Sigmoid colon (tissue), 7 donors: ENCODE measurements around the gene CDCP1. TPM values are rescaled to one million over a fixed set of nuclear protein-coding genes. Genes with fewer than 3 reads are reported as not detected.
A peak's percentile ranks its signal among the peaks of the same experiment; 100 is the strongest.

Source experiments
- DNase-seq: peaks from one replicate; pipeline ENCODE4 v3.0.0-alpha.2; 2019
- H3K27ac ChIP-seq, 4 donors: fragments of 200-600 bp; sonication (generic); one replicate each; pipeline ENCODE4 v1.5.1; 2016 to 2019; ENCODE audit warnings: mild to moderate bottlenecking in 1 of 4
- H3K27me3 ChIP-seq, 3 donors: fragments of 200-600 bp; sonication (generic); one replicate each; pipeline ENCODE4 v1.5.1; 2019; ENCODE audit warnings: mild to moderate bottlenecking in 1 of 3
- H3K36me3 ChIP-seq, 4 donors: fragments of 200-600 bp; sonication (generic); one replicate each; pipeline ENCODE4 v1.5.1; 2016 to 2019
- H3K4me1 ChIP-seq, 4 donors: fragments of 200-600 bp; sonication (generic); one replicate each; pipeline ENCODE4 v1.5.1; 2017 to 2019
- H3K4me3 ChIP-seq, 4 donors: fragments of 200-600 bp; sonication (generic); one replicate each; pipeline ENCODE4 v1.5.1; 2017 to 2019; ENCODE audit warnings: mild to moderate bottlenecking in 2 of 4, moderate library complexity in 1 of 4
- H3K9me3 ChIP-seq, 4 donors: fragments of 200-600 bp in 3 of 4; sonication (generic) in 3 of 4; one replicate each; pipeline versions ENCODE4 v1.5.1 to v1.6.1; 2013 to 2019
- EP300 ChIP-seq, 4 donors: sonication (generic); formaldehyde crosslinking; IDR thresholded peaks; one replicate each; pipeline ENCODE4 v1.6.1; 2017; ENCODE audit warnings: antibody characterized with exemption in 4 of 4
- POLR2A ChIP-seq, 2 donors: fragments of 450-650 bp; IDR thresholded peaks; one replicate each; pipeline ENCODE4 v1.6.1; 2016; ENCODE audit warnings: antibody characterized with exemption in 2 of 2, mild to moderate bottlenecking in 2 of 2, moderate library complexity in 2 of 2
- POLR2AphosphoS5 ChIP-seq, 4 donors: sonication (generic); formaldehyde crosslinking; IDR thresholded peaks; one replicate each; pipeline ENCODE4 v1.6.1; 2017; ENCODE audit warnings: antibody characterized with exemption in 4 of 4
- WGBS, 2 donors: extraction: QIAGEN DNeasy Blood & Tissue Kit; methylation state at CpG; one replicate each; pipeline ENCODE4 v1.1.7; 2013; 5-methylcytosine and 5-hydroxymethylcytosine counted together
- intact Hi-C: fragments of 100-400 bp; cut with DNase I; formaldehyde crosslinking; loops from one replicate; pipeline ENCODE4 v1.15.1; 2023
- polyA plus RNA-seq, 3 donors: library from polyadenylated mRNA; stranded (reverse); fragments of 200-250 nt; gene quantifications; one replicate each; pipeline ENCODE4 v1.2.3, GENCODE V29; 2013
- total RNA-seq, 4 donors: library from RNA; depleted of rRNA; stranded (reverse); fragments of >200 nt; gene quantifications; one replicate each; pipeline ENCODE4 v1.1.0, GENCODE V29; 2016
- TF ChIP-seq, protein P1 (sequence below), 4 experiments: fragments of 450-650 bp in 3 of 4; fragments of 200-600 bp in 1 of 4; IDR thresholded peaks; one replicate each; pipeline ENCODE4 v1.5.1; 2016 to 2019; ENCODE audit warnings: antibody characterized with exemption in 4 of 4, mild to moderate bottlenecking in 3 of 4, moderate library complexity in 2 of 4
- donor health status: healthy with polysubstance abuse.
- donor health status: Bipolar disorder and iron deficiency.
- donor health status: healthy.

CDCP1 gene
- total and polyA plus RNA-seq, 7 donors: 0.71 to 35.2 (median 1.2) TPM

DNA sequence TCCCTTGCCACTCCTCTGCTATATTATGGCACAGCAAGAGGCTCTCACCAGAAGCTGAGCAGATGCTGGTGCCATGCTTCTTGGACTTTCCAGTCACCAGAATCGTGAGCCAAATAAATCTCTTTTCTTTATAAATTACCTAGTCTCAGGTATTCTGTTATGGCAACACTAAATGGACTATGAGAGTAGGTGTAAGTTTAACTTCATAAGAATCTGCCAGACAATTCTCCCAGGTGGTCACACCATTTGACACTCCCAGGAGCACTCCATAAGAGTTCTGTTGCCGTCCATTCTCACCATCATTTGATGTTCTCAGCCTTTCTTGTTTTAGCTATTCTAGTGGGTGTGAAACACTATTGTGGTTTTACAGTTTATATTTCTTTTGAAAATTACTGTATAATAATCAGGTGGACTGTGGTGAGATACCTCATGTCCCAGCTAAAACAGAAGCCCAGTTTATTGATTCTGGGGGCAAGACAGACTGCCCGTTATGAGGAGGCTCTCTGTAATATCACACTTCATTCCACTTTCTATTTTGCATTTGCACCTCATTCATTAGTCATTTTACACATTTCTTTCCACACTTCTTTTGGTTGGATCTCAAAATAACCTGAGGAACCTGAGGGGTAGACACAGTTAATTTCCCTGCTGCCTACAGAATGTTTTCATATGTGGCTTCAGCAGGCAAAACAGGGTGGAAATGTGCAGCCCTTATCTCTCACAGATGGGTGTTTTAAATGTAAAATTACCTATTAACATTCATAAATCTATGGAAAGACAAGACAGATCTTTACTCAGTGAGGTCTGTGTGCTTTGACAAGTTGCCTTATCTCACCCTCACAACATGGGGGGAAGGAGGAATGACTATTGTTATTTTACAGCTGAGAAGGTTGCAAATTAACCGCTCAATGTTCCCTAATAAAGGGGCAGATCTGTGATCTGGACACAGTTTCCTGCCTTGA lies 42.1 kb downstream of the CDCP1 start:
- DNase-seq: no peak
- no peak overlapping the region for H3K4me3 ChIP-seq
- no peaks in the 10 kb centered on the region for H3K36me3 ChIP-seq
- peaks cover 0 to 7% (median 3%) of the 10 kb centered on the region in 4 donors for H3K4me1 ChIP-seq
- H3K9me3 ChIP-seq: no peaks in the 10 kb centered on the region
- intact Hi-C loops: no loop called here
- TF ChIP-seq EP300 (IDR thresholded peaks at IDR 0.05) (no peak), POLR2A (IDR thresholded peaks at IDR 0.05) (no peak), POLR2AphosphoS5 (IDR thresholded peaks at IDR 0.05) (no peak)
- TF ChIP-seq, protein P1, sequence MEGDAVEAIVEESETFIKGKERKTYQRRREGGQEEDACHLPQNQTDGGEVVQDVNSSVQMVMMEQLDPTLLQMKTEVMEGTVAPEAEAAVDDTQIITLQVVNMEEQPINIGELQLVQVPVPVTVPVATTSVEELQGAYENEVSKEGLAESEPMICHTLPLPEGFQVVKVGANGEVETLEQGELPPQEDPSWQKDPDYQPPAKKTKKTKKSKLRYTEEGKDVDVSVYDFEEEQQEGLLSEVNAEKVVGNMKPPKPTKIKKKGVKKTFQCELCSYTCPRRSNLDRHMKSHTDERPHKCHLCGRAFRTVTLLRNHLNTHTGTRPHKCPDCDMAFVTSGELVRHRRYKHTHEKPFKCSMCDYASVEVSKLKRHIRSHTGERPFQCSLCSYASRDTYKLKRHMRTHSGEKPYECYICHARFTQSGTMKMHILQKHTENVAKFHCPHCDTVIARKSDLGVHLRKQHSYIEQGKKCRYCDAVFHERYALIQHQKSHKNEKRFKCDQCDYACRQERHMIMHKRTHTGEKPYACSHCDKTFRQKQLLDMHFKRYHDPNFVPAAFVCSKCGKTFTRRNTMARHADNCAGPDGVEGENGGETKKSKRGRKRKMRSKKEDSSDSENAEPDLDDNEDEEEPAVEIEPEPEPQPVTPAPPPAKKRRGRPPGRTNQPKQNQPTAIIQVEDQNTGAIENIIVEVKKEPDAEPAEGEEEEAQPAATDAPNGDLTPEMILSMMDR (IDR thresholded peaks at IDR 0.05): no peak
- no peak overlapping the region for H3K27ac ChIP-seq
- 89 to 91% methylated on average over 4 of the region's 4 CpGs for WGBS, 2 donors
- H3K27me3 ChIP-seq: no peaks in the 10 kb centered on the region

DNA sequence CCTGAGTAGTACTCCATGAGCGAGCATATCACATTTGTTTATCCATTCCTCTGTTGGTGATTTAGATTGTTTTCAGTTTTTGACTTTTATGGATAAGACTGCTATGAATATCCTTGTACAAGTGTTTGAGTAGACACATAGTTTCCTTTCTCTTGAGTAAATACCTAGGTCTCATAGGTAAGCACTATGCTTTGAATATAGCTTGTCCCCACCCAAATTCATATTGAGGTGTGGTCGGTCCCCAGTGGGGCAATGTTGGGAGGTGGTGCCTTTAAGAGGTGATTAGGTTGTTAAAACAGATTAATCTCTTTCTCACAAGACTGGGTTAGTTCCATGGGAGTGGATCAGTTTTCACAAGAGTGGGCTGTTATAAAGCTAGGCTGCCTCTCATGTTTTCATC lies 42.8 kb downstream of the CDCP1 start:
- H3K36me3 ChIP-seq: no peaks in the 10 kb centered on the region
- no peak overlapping the region for H3K27ac ChIP-seq
- intact Hi-C loops: no loop called here
- no peak overlapping the region for H3K4me3 ChIP-seq
- peaks cover 0 to 7% (median 3%) of the 10 kb centered on the region in 4 donors for H3K4me1 ChIP-seq
- no peaks in the 10 kb centered on the region for H3K9me3 ChIP-seq
- no peaks in the 10 kb centered on the region for H3K27me3 ChIP-seq
- no peak for TF ChIP-seq POLR2AphosphoS5 (IDR thresholded peaks at IDR 0.05)
- TF ChIP-seq POLR2A (IDR thresholded peaks at IDR 0.05): no peak
- no peak for TF ChIP-seq EP300 (IDR thresholded peaks at IDR 0.05)
- TF ChIP-seq, protein P1 (IDR thresholded peaks at IDR 0.05): no peak
- 50 to 80% methylated on average over 2 of the region's 2 CpGs for WGBS, 2 donors
- no peak for DNase-seq

DNA sequence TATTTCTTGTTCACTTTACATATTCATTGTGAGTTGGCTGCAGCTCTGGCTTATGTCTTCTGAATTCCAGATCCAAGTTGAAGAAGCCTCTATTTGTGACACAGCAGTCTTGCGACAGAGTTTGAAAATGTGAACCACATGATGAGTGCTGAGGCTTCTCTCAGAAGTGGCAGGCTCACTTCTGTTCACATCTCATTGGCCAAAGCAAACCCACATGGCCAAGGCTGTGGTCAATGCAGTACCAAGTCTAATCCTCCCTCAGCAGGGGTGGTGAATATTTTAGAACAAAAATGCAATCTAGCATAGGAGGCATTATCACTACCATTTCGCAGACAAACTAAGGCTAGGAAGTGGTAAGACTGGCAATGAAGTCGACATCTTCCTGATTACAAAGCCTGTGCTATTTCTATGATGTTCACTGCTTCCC lies 45.2 kb downstream of the CDCP1 start:
- intact Hi-C loops: no loop called here
- H3K27ac ChIP-seq: peak overlapping the region in 2 of 4 donors; percentile 0 to 52
- H3K36me3 ChIP-seq: no peaks in the 10 kb centered on the region
- 81 to 87% methylated on average over 3 of the region's 3 CpGs for WGBS, 2 donors
- peaks cover 0 to 7% (median 3%) of the 10 kb centered on the region in 4 donors for H3K4me1 ChIP-seq
- DNase-seq: no peak
- TF ChIP-seq POLR2AphosphoS5 (IDR thresholded peaks at IDR 0.05): peak in 2 of 4 donors; percentile 46 to 66
- TF ChIP-seq EP300 (IDR thresholded peaks at IDR 0.05): no peak
- H3K9me3 ChIP-seq: no peaks in the 10 kb centered on the region
- H3K27me3 ChIP-seq: no peaks in the 10 kb centered on the region
- no peak overlapping the region for H3K4me3 ChIP-seq

DNA sequence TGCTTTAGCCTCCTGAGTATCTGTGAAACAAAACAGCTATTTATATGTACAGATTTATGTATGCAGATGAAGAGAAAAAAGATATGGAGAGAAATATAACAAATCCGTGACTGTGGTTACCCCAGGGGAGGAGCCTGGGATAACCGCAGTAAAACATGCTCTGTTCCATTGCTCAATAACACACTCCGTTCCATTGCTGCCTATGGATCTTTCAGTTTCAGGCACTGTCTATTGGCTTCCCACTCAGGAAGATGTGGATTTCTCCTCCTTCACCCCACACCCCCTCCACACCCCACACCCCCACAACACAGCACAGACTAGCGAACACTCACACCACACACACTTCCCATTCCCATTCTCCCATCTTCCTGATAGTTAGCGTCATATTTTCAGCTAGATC lies 47.9 kb downstream of the CDCP1 start:
- Histone ChIP-seq H3K36me3 (no peaks in the 10 kb centered on the region), H3K4me3 (no peak overlapping the region), H3K27ac (no peak overlapping the region), H3K9me3 (no peaks in the 10 kb centered on the region), H3K27me3 (no peaks in the 10 kb centered on the region), H3K4me1 (peaks cover 0 to 15% (median 10%) of the 10 kb centered on the region in 4 donors)
- no peak for TF ChIP-seq POLR2AphosphoS5 (IDR thresholded peaks at IDR 0.05)
- DNase-seq: no peak
- intact Hi-C loops: no loop called here
- 80 to 89% methylated on average over 5 of the region's 5 CpGs for WGBS, 2 donors

DNA sequence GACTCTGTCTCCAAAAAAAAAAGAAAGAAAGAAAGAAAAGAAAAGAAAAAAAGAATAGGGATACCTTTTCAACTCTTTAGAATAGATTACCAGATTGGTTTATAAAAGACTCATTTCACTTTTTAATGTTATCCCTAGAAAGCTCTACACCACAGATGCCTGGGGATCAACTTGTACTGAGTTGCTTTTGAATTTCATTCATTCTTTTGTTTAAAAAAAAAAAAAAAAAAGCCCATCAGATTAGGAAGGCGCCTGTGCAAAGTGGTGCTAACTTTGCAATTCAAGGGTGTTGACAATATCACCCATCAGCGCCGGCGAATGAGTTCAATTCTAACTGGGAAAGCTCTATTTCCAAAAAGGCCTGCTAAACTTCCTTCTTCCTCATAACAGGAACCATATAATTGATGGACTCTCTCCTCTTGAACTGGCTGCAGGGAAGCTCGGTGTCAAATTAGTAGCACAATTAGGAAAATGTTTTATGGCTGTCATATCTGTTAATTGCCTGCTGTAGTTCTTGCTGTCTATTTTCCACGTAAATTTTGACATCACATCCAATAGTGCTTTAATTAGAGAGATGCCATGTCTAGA lies 48.8 kb downstream of the CDCP1 start:
- Histone ChIP-seq H3K27ac (no peak overlapping the region), H3K4me1 (peaks cover 0 to 24% (median 17%) of the 10 kb centered on the region in 4 donors), H3K36me3 (no peaks in the 10 kb centered on the region), H3K4me3 (no peak overlapping the region), H3K9me3 (no peaks in the 10 kb centered on the region), H3K27me3 (no peaks in the 10 kb centered on the region)
- TF ChIP-seq POLR2A (IDR thresholded peaks at IDR 0.05): no peak
- TF ChIP-seq EP300 (IDR thresholded peaks at IDR 0.05): no peak
- TF ChIP-seq POLR2AphosphoS5 (IDR thresholded peaks at IDR 0.05): no peak
- TF ChIP-seq, protein P1 (IDR thresholded peaks at IDR 0.05): no peak
- intact Hi-C loops: no loop called here
- WGBS, 2 donors: 24 to 62% methylated on average over 6 of the region's 6 CpGs
- DNase-seq: no peak
